Caco-2 (cell line): ENCODE measurements around the gene MNAT1. TPM values are rescaled to one million over a fixed set of nuclear protein-coding genes. Genes with fewer than 3 reads are reported as not detected.

Source experiments
- BruUV-seq: library from RNA; stranded (reverse); fragments of 400-500 nt; replicated peaks from 2 replicates; lab custom pipeline; 2021; lab: Mats Ljungman, UMichigan
- CTCF ChIA-PET: fragments of 300-600 bp; sonication (Branson Sonifier 250); formaldehyde crosslinking; loops from one replicate; lab custom pipeline; 2022; ENCODE audit warnings: antibody characterized with exemption; lab: Charles Lee
- POLR2A ChIA-PET: fragments of 300-600 bp; sonication (Branson Sonifier 250); formaldehyde crosslinking; loops from one replicate; lab custom pipeline; 2022; ENCODE audit warnings: antibody characterized with exemption; lab: Charles Lee
- DNase-seq, 2 experiments: peaks; one replicate each; pipeline versions ENCODE4 v3.0.0 to v3.0.0-alpha.2; 2020 to 2022
- H3K27me3 ChIP-seq: replicated peaks from 2 replicates; pipeline ENCODE4 v1.6.0; 2011; ENCODE audit warnings: low read length; ENCODE audit not compliant: control insufficient read depth, insufficient read depth
- H3K36me3 ChIP-seq: 2 replicates; pipeline ENCODE4 v1.5.1; 2011; ENCODE audit warnings: low read length; ENCODE audit not compliant: control insufficient read depth, insufficient read depth
- H3K4me1 ChIP-seq: fragments of 250-450 bp; sonication (Bioruptor Pico); 2 replicates; pipeline ENCODE4 v1.5.1; 2020; ENCODE audit warnings: mild to moderate bottlenecking
- H3K4me3 ChIP-seq: 2 replicates; pipeline ENCODE4 v1.5.1; 2011; ENCODE audit warnings: low read depth, mild to moderate bottlenecking, control low read depth, low read length
- H3K9me3 ChIP-seq: fragments of 250-450 bp; sonication (Bioruptor Pico); 2 replicates; pipeline ENCODE4 v1.5.1; 2020; ENCODE audit warnings: mild to moderate bottlenecking, moderate library complexity
- H3K27ac Mint-ChIP-seq: one replicate; pipeline ENCODE4 v1.8.0; 2022; ENCODE audit warnings: mixed read lengths; ENCODE audit not compliant: unreplicated experiment
- H3K27me3 Mint-ChIP-seq: one replicate; pipeline ENCODE4 v1.8.0; 2022; ENCODE audit warnings: mixed read lengths; ENCODE audit not compliant: insufficient read depth, unreplicated experiment
- H3K36me3 Mint-ChIP-seq: one replicate; pipeline ENCODE4 v1.8.0; 2022; ENCODE audit warnings: mild to moderate bottlenecking, mixed read lengths; ENCODE audit not compliant: insufficient read depth, unreplicated experiment
- H3K4me1 Mint-ChIP-seq: one replicate; pipeline ENCODE4 v1.8.0; 2022; ENCODE audit warnings: low read depth, mixed read lengths; ENCODE audit not compliant: unreplicated experiment
- H3K4me3 Mint-ChIP-seq: one replicate; pipeline ENCODE4 v1.8.0; 2022; ENCODE audit warnings: mild to moderate bottlenecking, moderate library complexity, mixed read lengths; ENCODE audit not compliant: unreplicated experiment
- H3K9me3 Mint-ChIP-seq: one replicate; pipeline ENCODE4 v1.8.0; 2022; ENCODE audit warnings: mixed read lengths; ENCODE audit not compliant: unreplicated experiment
- intact Hi-C: fragments of 100-400 bp; cut with micrococcal nuclease; formaldehyde crosslinking; loops from one replicate; pipeline ENCODE4 v1.10.0; 2022; ENCODE audit not compliant: unreplicated experiment
- total RNA-seq: library from RNA; stranded (reverse); gene quantifications from 2 replicates; pipeline ENCODE4 v1.2.3, GENCODE V29; 2022
- TF ChIP-seq, protein P1 (sequence below), 2 experiments: fragments of 200-600 bp in 1 of 2; IDR thresholded peaks; 1 replicate in 1 of 2; 2 replicates in 1 of 2; pipeline versions ENCODE4 v1.5.1 to v1.8.0; 2011 to 2022; ENCODE audit warnings: antibody characterized with exemption in 1 of 2, control low read depth in 1 of 2, inconsistent platforms in 1 of 2, low read depth in 1 of 2, low read length in 1 of 2, mild to moderate bottlenecking in 1 of 2, moderate library complexity in 1 of 2; ENCODE audit not compliant: insufficient read depth in 1 of 2, severe bottlenecking in 1 of 2, unreplicated experiment in 1 of 2

Gene MNAT1
- total RNA-seq, 1 experiment from 2014 or later = 36.4 TPM

GRCh38 chr14:60732840-60733483 is 1.6 kb upstream of the MNAT1 start:
- Mint-ChIP-seq H3K4me1 (peaks cover 6% of the 10 kb centered on the region), H3K27ac (no peak overlapping the region)
- no TSS peak for BruUV-seq

GRCh38 chr14:60735416-60735815 is 855 bp downstream of the MNAT1 start:
- CTCF ChIA-PET = no interaction called here
- H3K4me1 ChIP-seq = peaks cover 8% of the 10 kb centered on the region; the same call in 1 of the 2 replicates
- Mint-ChIP-seq H3K36me3 (peaks cover 6% of the 10 kb centered on the region), H3K4me1 (peaks cover 6% of the 10 kb centered on the region), H3K4me3 (peak overlapping the region; percentile 96), H3K27me3 (no peaks in the 10 kb centered on the region), H3K27ac (peak overlapping the region; percentile 89), H3K9me3 (no peaks in the 10 kb centered on the region)
- H3K36me3 ChIP-seq = no peaks in the 10 kb centered on the region
- BruUV-seq = no TSS peak
- TF ChIP-seq, protein P1, sequence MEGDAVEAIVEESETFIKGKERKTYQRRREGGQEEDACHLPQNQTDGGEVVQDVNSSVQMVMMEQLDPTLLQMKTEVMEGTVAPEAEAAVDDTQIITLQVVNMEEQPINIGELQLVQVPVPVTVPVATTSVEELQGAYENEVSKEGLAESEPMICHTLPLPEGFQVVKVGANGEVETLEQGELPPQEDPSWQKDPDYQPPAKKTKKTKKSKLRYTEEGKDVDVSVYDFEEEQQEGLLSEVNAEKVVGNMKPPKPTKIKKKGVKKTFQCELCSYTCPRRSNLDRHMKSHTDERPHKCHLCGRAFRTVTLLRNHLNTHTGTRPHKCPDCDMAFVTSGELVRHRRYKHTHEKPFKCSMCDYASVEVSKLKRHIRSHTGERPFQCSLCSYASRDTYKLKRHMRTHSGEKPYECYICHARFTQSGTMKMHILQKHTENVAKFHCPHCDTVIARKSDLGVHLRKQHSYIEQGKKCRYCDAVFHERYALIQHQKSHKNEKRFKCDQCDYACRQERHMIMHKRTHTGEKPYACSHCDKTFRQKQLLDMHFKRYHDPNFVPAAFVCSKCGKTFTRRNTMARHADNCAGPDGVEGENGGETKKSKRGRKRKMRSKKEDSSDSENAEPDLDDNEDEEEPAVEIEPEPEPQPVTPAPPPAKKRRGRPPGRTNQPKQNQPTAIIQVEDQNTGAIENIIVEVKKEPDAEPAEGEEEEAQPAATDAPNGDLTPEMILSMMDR (IDR thresholded peaks at IDR 0.05; ENCODE audit: insufficient read depth in 1 of 2, low read depth in 1 of 2, low read length in 1 of 2, severe bottlenecking in 1 of 2, unreplicated experiment in 1 of 2) = no peak
- H3K27me3 ChIP-seq = no peaks in the 10 kb centered on the region
- H3K4me3 ChIP-seq = peak overlapping the region; percentile 93
- no peak for DNase-seq
- intact Hi-C loops = no loop called here
- POLR2A ChIA-PET = no interaction called here
- H3K9me3 ChIP-seq = no peaks in the 10 kb centered on the region

More at GRCh38 chr14:60732840-60733483, 1.6 kb upstream of the MNAT1 start:
- Mint-ChIP-seq H3K36me3 (peaks cover 6% of the 10 kb centered on the region), H3K27me3 (peaks cover 4% of the 10 kb centered on the region), H3K9me3 (no peaks in the 10 kb centered on the region), H3K4me3 (no peak overlapping the region)
- POLR2A ChIA-PET = no interaction called here
- H3K4me1 ChIP-seq = peaks cover 8% of the 10 kb centered on the region; the same call in 1 of the 2 replicates
- no peaks in the 10 kb centered on the region; the same call in 1 of the 2 replicates for H3K27me3 ChIP-seq
- no peaks in the 10 kb centered on the region for H3K36me3 ChIP-seq
- no peak overlapping the region for H3K4me3 ChIP-seq
- H3K9me3 ChIP-seq = no peaks in the 10 kb centered on the region
- no peak for DNase-seq
- CTCF ChIA-PET = no interaction called here
- intact Hi-C loops = no loop called here
- TF ChIP-seq, protein P1 (IDR thresholded peaks at IDR 0.05; ENCODE audit: insufficient read depth in 1 of 2, low read depth in 1 of 2, low read length in 1 of 2, severe bottlenecking in 1 of 2, unreplicated experiment in 1 of 2) = no peak

- no peak overlapping the region for H3K4me3 Mint-ChIP-seq
- peaks cover 6% of the 10 kb centered on the region for H3K4me1 Mint-ChIP-seq
- H3K27ac Mint-ChIP-seq = no peak overlapping the region
- BruUV-seq = no TSS peak
- intact Hi-C loops = no loop called here
- H3K36me3 ChIP-seq = no peaks in the 10 kb centered on the region
- TF ChIP-seq, protein P1 (IDR thresholded peaks at IDR 0.05; ENCODE audit: insufficient read depth in 1 of 2, low read depth in 1 of 2, low read length in 1 of 2, severe bottlenecking in 1 of 2, unreplicated experiment in 1 of 2) = no peak
- H3K9me3 Mint-ChIP-seq = no peaks in the 10 kb centered on the region
- no peaks in the 10 kb centered on the region for H3K27me3 ChIP-seq
- no peak for DNase-seq
- peaks cover 6% of the 10 kb centered on the region for H3K36me3 Mint-ChIP-seq
- peaks cover 8% of the 10 kb centered on the region; the same call in 1 of the 2 replicates for H3K4me1 ChIP-seq
- ChIA-PET CTCF (no interaction called here), POLR2A (no interaction called here)
- H3K27me3 Mint-ChIP-seq = no peaks in the 10 kb centered on the region
- no peaks in the 10 kb centered on the region for H3K9me3 ChIP-seq
- no peak overlapping the region for H3K4me3 ChIP-seq
Measured at GRCh38 chr14:60736494-60736893, 1.9 kb downstream of the MNAT1 start.
